Fibroblast of lung (primary cell): ENCODE results near the gene BRDT. TPM values are rescaled to one million over a fixed set of nuclear protein-coding genes. Genes with fewer than 3 reads are reported as not detected.

Source experiments
- DNase-seq, 2 donors: peaks; one replicate each; pipeline versions ENCODE4 v3.0.0 to v3.0.0-alpha.2; 2010; ENCODE audit warnings: low read depth in 2 of 2
- H2AFZ ChIP-seq: 2 replicates; pipeline ENCODE4 v1.5.1; 2012; ENCODE audit warnings: low read length, control low read depth, inconsistent platforms
- H3K27ac ChIP-seq: 2 replicates; pipeline ENCODE4 v1.5.1; 2011; ENCODE audit warnings: low read length, control low read depth; ENCODE audit not compliant: insufficient read depth
- H3K27me3 ChIP-seq: 2 replicates; pipeline ENCODE4 v1.5.1; 2011; ENCODE audit warnings: mild to moderate bottlenecking, low read length; ENCODE audit not compliant: control insufficient read depth, insufficient read depth
- H3K36me3 ChIP-seq: 2 replicates; pipeline ENCODE4 v1.5.1; 2011; ENCODE audit warnings: low read length; ENCODE audit not compliant: control insufficient read depth, insufficient read depth
- H3K4me1 ChIP-seq: 2 replicates; pipeline ENCODE4 v1.5.1; 2011; ENCODE audit warnings: low read length; ENCODE audit not compliant: control insufficient read depth, insufficient read depth; ENCODE audit errors: extremely low read depth
- H3K4me2 ChIP-seq: 2 replicates; pipeline ENCODE4 v1.5.1; 2011; ENCODE audit warnings: low read length, control low read depth; ENCODE audit not compliant: insufficient read depth; ENCODE audit errors: extremely low read depth
- H3K4me3 ChIP-seq, 4 experiments: fragments of 200-600 bp in 1 of 4; sonication (generic) in 1 of 4; replicated peaks in 1 of 4; 2 replicates each; pipeline ENCODE4 v1.5.1; 2011 to 2016; ENCODE audit warnings: low read length in 4 of 4, low read depth in 3 of 4, mild to moderate bottlenecking in 3 of 4, control low read depth in 2 of 4, inconsistent platforms in 1 of 4, mixed read lengths in 1 of 4; ENCODE audit not compliant: insufficient read depth in 1 of 4; ENCODE audit errors: control extremely low read depth in 1 of 4
- H3K79me2 ChIP-seq: 2 replicates; pipeline ENCODE4 v1.5.1; 2012; ENCODE audit warnings: mild to moderate bottlenecking, low read length, inconsistent platforms; ENCODE audit not compliant: control insufficient read depth, insufficient read depth
- H3K9ac ChIP-seq: 2 replicates; pipeline ENCODE4 v1.5.1; 2011; ENCODE audit warnings: mild to moderate bottlenecking, low read length, control low read depth; ENCODE audit not compliant: insufficient read depth
- H3K9me3 ChIP-seq: 2 replicates; pipeline ENCODE4 v1.5.1; 2012; ENCODE audit warnings: low read depth, low read length; ENCODE audit not compliant: control insufficient read depth, insufficient read depth
- H4K20me1 ChIP-seq: 2 replicates; pipeline ENCODE4 v1.5.1; 2011; ENCODE audit warnings: low read length; ENCODE audit not compliant: control insufficient read depth, insufficient read depth; ENCODE audit errors: extremely low read depth
- EZH2 ChIP-seq: IDR thresholded peaks from 2 replicates; pipeline ENCODE4 v1.5.1; 2012; ENCODE audit warnings: low read length, control low read depth, mild to moderate bottlenecking; ENCODE audit errors: missing control alignments
- polyA plus RNA-seq, 2 donors: library from polyadenylated mRNA; depleted of rRNA in 1 of 2; stranded (reverse) in 1 of 2; unstranded in 1 of 2; fragments of >200 nt; gene quantifications; 2 replicates each; pipeline ENCODE4 v1.2.1, GENCODE V29; 2011 to 2012; ENCODE audit warnings: missing spikeins in 1 of 2
- total RNA-seq: library from RNA; depleted of rRNA; stranded (reverse); fragments of >200 nt; gene quantifications from 2 replicates; pipeline ENCODE4 v1.2.1, GENCODE V29; 2014
- TF ChIP-seq, protein P1 (sequence below), 2 donors: IDR thresholded peaks in 1 of 2; conservative IDR thresholded peaks in 1 of 2; 1 replicate in 1 of 2; 2 replicates in 1 of 2; pipeline ENCODE4 v1.5.1; 2011 to 2012; ENCODE audit warnings: low read length in 2 of 2, control low read depth in 1 of 2, inconsistent platforms in 1 of 2, low read depth in 1 of 2, mild to moderate bottlenecking in 1 of 2

BRDT gene
- total and polyA plus RNA-seq, 2 donors (not counting 1 experiment from before 2014, with no cell fraction given): not detected

DNA sequence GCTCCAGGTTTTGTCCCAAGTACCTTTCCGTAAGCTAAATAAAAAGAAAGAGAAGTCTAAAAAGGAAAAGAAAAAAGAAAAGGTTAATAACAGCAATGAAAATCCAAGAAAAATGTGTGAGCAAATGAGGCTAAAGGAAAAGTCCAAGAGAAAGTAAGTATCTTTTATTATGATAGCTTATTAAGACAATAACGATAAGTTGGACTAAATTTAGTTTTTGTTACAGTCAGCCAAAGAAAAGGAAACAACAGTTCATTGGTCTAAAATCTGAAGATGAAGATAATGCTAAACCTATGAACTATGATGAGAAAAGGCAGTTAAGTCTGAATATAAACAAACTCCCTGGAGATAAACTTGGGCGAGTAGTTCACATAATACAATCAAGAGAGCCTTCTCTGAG, 31.5 kb downstream of the BRDT start:
- no peak overlapping the region for H3K4me2 ChIP-seq

DNA sequence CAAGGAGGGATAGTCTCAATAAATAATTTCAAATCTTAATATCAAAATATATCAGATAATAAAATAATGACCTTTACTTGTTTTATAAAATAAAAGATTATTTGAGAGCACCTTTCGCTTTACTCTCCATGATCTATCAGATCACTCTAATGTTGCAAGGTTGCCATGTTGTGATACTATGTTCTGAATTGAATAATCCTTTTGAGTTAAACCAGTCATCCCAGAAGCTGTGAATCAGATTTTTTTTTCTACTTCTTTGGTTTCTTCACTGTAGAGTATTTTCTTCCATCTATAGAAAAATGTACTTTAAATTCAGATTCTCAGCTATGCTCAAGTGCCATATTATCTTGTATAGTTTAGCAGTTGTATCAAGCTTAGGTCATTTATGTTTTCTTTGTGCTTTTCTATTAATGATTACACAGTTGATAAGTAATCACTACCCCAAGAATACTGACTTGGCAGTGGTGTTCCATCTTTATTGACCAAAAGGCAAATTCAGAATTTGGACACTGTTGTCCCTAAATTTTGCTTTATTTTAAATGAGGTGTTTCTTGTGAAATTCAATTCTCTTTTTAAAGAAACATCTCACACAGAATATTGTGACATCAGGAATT, 32.9 kb downstream of the BRDT start:
- H2AFZ ChIP-seq: no peak overlapping the region
- H3K36me3 ChIP-seq: no peaks in the 10 kb centered on the region
- no peak overlapping the region for H3K4me3 ChIP-seq
- H3K9ac ChIP-seq: no peak overlapping the region
- no peaks in the 10 kb centered on the region for H3K9me3 ChIP-seq
- no peaks in the 10 kb centered on the region for H4K20me1 ChIP-seq
- H3K79me2 ChIP-seq: no peaks in the 10 kb centered on the region
- no peaks in the 10 kb centered on the region for H3K27me3 ChIP-seq
- DNase-seq: no peak
- no peak overlapping the region for H3K4me2 ChIP-seq
- TF ChIP-seq, protein P1, sequence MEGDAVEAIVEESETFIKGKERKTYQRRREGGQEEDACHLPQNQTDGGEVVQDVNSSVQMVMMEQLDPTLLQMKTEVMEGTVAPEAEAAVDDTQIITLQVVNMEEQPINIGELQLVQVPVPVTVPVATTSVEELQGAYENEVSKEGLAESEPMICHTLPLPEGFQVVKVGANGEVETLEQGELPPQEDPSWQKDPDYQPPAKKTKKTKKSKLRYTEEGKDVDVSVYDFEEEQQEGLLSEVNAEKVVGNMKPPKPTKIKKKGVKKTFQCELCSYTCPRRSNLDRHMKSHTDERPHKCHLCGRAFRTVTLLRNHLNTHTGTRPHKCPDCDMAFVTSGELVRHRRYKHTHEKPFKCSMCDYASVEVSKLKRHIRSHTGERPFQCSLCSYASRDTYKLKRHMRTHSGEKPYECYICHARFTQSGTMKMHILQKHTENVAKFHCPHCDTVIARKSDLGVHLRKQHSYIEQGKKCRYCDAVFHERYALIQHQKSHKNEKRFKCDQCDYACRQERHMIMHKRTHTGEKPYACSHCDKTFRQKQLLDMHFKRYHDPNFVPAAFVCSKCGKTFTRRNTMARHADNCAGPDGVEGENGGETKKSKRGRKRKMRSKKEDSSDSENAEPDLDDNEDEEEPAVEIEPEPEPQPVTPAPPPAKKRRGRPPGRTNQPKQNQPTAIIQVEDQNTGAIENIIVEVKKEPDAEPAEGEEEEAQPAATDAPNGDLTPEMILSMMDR (conservative IDR thresholded peaks at IDR 0.05 in 1 of 2, IDR thresholded peaks at IDR 0.05 in 1 of 2; ENCODE audit: low read depth in 1 of 2, low read length in 2 of 2): no peak
- TF ChIP-seq EZH2: no peak
- no peak overlapping the region for H3K27ac ChIP-seq
- no peaks in the 10 kb centered on the region for H3K4me1 ChIP-seq

More for the DNA sequence above, 31.5 kb downstream of the BRDT start:
- Histone ChIP-seq H3K27me3 (no peaks in the 10 kb centered on the region), H4K20me1 (no peaks in the 10 kb centered on the region), H3K79me2 (no peaks in the 10 kb centered on the region), H2AFZ (no peak overlapping the region), H3K27ac (no peak overlapping the region), H3K9ac (no peak overlapping the region), H3K36me3 (no peaks in the 10 kb centered on the region), H3K9me3 (no peaks in the 10 kb centered on the region), H3K4me3 (no peak overlapping the region), H3K4me1 (no peaks in the 10 kb centered on the region)
- TF ChIP-seq, protein P1 (conservative IDR thresholded peaks at IDR 0.05 in 1 of 2, IDR thresholded peaks at IDR 0.05 in 1 of 2; ENCODE audit: low read depth in 1 of 2, low read length in 2 of 2): no peak
- TF ChIP-seq EZH2: no peak
- DNase-seq: no peak

DNA sequence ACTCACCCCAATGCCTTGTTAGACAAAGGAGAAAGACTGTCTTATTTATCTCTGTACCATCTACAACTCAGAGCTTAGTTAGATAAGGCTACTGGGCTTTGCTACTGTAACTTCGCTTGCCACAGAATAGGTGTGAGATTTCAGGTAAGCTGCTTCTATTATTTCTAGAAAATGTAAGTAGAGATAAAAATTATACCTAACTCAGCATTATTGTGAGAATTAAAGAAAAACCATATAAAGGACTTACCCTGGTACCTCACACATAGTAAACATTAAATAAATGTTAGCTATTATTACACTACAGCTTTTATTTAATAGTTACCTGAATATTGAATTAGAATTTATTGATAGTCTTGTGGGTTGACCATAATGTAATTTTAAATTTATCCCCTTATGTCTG, 44.1 kb downstream of the BRDT start:
- TF ChIP-seq EZH2: no peak
- TF ChIP-seq, protein P1 (conservative IDR thresholded peaks at IDR 0.05 in 1 of 2, IDR thresholded peaks at IDR 0.05 in 1 of 2; ENCODE audit: low read depth in 1 of 2, low read length in 2 of 2): no peak
- no peaks in the 10 kb centered on the region for H4K20me1 ChIP-seq
- H3K4me1 ChIP-seq: no peaks in the 10 kb centered on the region
- H3K27ac ChIP-seq: no peak overlapping the region
- no peaks in the 10 kb centered on the region for H3K9me3 ChIP-seq
- H3K4me3 ChIP-seq: no peak overlapping the region
- no peak overlapping the region for H2AFZ ChIP-seq
- no peaks in the 10 kb centered on the region for H3K27me3 ChIP-seq
- no peak overlapping the region for H3K9ac ChIP-seq
- no peak overlapping the region for H3K4me2 ChIP-seq
- no peaks in the 10 kb centered on the region for H3K79me2 ChIP-seq
- no peak for DNase-seq
- no peaks in the 10 kb centered on the region for H3K36me3 ChIP-seq
